IPS DF 4.7 (cell line): ENCODE measurements around the gene POU6F2.

Experiments used
- DNase-seq: peaks from one replicate; pipeline ENCODE4 v3.0.0-alpha.2; 2013; ENCODE audit warnings: low spot score; ENCODE audit errors: extremely low read depth

Gene POU6F2

GRCh38 chr7:39249635-39250152 is 272.0 kb downstream of the POU6F2 start:
- no peak for DNase-seq

DNA sequence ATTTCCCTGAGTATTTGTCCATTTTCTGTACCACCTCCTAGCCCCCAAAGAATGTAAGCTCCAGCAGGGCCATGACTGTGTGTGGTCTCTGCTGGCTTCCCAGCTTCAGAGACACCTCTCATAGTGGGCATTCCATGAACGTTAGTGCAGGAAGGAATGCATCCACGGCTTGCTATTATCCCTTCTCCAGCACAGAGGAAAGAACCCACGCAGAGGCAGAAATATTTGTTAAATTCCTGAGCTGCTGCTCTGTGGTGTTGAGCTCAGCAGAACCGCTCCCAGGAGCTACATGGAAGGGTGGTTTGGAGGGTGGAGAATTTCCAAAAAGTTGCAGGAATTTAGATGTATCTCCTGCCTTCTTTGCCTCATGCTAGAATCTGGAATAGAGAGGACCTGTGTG is 275.2 kb downstream of the POU6F2 start:
- no peak for DNase-seq

DNA sequence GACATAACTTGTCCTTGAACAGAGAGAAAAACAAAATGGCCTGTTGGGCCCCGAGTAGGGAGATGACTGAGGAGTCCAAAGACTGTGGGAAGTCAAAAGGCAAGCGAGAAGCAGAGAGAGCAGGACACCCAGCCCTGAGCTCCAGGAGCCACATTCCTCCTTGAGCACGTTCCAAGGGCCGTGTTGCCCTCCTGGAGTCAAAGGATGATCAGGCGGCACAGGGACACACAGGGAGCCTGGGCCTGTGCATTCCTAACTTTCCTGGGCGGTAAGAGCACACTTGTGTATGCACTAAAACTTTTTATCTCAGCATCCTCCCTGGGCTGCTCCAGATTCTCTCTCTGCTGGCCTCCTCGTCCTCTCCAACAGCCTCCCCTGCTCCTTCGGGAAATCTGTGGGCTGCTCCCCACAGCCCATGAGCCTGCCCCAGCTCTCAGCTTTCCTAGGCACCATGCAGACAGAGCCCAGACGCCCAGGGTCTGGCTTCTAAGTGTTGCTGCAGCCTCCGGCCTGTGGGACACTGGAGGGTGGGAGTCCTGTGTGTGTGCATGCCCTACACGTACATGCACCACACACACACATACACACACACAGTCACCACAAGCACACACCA is 281.8 kb downstream of the POU6F2 start:
- no peak for DNase-seq

DNA sequence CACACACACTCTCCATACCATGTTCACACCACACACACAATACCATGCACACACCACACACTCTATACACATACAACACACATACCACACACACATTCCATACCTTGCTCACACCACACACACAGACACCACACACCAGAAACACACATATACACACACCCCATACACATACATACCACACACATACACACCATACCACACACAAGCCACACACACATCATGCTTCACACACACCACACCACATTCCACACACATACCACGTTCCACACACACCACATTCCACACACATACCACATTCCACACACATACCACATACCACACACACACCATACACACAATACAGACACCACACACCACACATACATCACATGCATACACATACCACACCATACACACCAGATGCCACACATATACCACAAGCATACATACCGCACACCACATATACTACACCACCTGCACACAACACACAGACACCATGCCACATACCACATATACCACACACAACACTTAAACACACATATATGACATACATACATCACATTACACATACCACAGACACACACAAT is 282.7 kb downstream of the POU6F2 start:
- no peak for DNase-seq

DNA sequence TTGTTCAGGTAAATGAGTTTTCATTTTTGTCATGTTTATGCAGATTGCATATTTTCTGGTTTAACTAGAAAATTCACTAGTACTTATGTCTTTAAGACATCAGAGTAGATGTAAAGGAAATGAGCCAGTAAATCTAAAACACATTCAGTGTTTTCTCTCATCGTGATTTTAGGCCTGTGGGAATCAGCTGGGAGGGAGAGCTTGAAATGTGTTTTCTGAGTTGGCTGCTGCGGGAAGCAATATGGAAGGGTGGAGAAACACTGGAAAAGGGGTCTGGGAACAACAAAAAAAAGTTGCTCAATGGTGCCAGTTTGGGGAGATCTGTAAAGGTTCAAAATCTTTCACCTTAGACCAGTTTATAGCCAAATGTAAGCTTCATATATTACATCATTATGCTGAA is 284.1 kb downstream of the POU6F2 start:
- no peak for DNase-seq

DNA sequence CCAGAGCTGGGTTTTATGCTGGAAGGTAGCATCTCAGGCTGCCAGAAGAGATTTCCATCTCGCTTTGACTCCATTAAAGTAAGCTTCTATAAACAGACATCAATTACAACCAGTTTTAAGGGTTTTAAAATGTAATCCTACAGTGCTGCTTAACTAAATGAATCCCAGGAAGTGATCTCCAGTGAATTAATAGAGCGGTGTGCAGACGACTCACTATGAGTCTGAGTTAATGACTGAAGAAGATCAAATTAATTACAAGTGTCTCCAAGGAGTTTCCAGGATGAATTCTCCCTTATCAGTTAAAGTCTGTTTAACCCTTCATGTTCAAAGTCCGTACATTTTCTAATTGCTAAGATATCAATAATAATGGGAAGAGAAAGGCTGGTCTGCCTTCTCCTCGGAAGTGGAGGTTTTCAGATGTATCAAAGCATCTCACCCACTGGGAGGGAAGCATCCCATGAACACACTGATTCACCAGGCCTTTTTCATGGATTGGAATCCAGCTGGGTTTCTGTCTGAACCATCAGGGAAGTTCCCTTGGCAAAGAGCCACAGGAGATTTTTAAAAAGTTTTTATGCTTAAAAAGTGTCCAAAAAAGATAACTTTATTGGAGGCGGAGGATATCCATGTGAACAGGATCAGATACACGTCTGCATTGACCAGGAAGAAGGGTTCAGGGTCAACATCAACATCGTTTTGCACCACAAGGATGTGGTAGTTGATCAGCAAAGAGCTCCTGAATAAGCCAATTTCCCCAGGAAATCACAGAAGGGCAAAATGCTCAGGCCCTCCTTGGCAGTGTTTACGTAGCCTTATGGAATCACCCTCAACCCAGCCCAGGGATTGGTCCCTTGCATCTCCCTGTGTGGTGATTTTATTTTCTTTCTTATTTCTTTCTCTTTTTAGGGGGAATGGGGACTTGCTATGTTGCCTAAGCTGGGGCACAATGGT is 288.2 kb downstream of the POU6F2 start:
- DNase-seq, result no peak

- DNase-seq, result no peak
These were observed 291.3 kb downstream of the POU6F2 start for GRCh38 chr7:39269034-39269433.

GRCh38 chr7:39270018-39270417 is 292.3 kb downstream of the POU6F2 start:
- DNase-seq, result no peak

DNA sequence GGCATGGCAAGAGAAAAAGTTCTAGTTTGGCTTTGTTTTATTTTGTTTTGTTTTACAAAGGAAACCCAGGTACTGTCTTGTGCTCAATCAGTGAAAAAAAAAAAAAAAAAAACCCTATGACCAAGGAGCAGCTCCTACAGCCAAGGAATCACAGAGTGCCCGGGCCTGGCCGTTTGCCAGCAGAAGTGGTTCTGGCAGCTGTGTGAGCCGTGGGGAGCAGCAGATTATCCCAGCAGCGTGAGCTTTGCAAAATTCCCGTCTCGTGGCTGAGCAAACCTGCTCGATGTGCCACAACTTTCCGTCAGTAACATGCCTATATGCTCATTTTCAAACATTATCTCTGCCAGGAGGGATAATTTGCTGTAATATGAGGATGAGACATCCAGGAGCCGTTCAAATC is 293.7 kb downstream of the POU6F2 start:
- DNase-seq, result no peak

GRCh38 chr7:39272111-39272510 is 294.4 kb downstream of the POU6F2 start:
- DNase-seq, result no peak

DNA sequence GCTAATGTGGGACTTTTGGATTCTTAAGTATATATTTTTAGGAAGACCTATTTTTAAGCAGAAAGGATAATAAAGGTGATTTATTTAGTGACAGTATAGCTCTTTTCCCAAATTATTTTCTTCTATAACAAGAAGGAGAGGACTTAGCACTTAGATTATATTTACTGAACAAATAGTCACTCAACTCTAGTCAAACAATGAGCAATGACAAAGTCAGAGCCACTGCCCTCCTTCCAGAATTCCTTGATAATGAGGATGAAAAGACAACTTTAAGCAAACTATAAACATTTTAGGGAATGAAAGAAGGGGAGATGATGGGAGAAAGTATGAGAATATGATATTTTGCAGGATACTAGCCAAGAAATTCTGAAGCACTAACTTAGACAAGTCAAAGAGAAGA is 295.0 kb downstream of the POU6F2 start:
- no peak for DNase-seq

GRCh38 chr7:39280337-39280736 is 302.6 kb downstream of the POU6F2 start:
- no peak for DNase-seq

DNA sequence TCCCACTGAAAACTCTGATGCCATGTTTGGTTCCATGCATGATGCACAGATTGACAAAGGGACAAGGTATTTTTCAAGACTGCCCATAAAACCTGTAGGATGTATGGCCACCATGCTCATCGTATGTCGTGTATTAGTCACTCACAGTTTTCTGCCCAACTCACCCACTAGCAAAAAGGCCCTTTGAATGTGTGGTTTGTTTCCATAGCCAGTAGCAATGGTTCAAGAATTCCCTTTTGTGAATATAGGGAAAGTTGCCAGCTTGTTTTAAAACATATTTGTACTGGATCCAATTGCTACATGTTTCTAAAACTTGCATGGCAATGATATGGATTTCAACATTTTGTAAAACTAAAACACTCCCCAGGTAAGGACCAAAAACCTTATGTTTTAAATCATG is 307.5 kb downstream of the POU6F2 start:
- no peak for DNase-seq

GRCh38 chr7:39288303-39288702 is 310.6 kb downstream of the POU6F2 start:
- DNase-seq, result no peak

GRCh38 chr7:39291628-39292410 is 314.1 kb downstream of the POU6F2 start:
- DNase-seq, result no peak

- no peak for DNase-seq
These were observed 315.5 kb downstream of the POU6F2 start for GRCh38 chr7:39293056-39293823.

- no peak for DNase-seq
These were observed 316.3 kb downstream of the POU6F2 start for GRCh38 chr7:39294022-39294421.

GRCh38 chr7:39295796-39296195 is 318.1 kb downstream of the POU6F2 start:
- DNase-seq, result no peak

- DNase-seq, result no peak
These were observed 322.0 kb downstream of the POU6F2 start for GRCh38 chr7:39299695-39300094.

GRCh38 chr7:39300276-39300675 is 322.6 kb downstream of the POU6F2 start:
- DNase-seq, result no peak

- no peak for DNase-seq
These were observed 323.8 kb downstream of the POU6F2 start for GRCh38 chr7:39301543-39301942.
